ENCODE data around the gene CSK.

CSK gene

GRCh38 chr15:74802862-74803447, 21.1 kb downstream of the CSK start:
- no peak for DNase-seq

DNA sequence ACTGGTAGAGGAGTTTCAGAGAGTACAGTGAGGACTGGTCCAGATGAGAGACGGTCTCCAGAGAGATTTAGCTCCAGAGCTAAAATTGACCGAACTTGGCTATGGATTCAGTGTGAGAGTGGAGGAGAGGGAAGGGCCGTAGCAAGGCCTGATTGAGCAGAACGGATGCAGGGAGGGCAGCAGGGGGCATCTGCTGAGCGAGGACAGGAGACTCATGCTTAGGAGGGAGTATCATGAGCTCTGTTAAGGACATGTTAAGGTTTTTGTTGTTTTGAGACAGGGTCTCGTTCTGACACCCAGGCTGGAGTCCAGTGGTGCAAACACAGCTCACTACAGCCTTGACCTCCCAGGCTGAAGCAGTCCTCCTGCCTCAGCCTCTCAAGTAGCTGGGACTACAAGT, 23.1 kb downstream of the CSK start:
- no peak for DNase-seq

GRCh38 chr15:74807282-74807681, 25.4 kb downstream of the CSK start:
- DNase-seq = no peak

- no peak for DNase-seq
Measured at GRCh38 chr15:74808078-74808839, 26.4 kb downstream of the CSK start.

DNA sequence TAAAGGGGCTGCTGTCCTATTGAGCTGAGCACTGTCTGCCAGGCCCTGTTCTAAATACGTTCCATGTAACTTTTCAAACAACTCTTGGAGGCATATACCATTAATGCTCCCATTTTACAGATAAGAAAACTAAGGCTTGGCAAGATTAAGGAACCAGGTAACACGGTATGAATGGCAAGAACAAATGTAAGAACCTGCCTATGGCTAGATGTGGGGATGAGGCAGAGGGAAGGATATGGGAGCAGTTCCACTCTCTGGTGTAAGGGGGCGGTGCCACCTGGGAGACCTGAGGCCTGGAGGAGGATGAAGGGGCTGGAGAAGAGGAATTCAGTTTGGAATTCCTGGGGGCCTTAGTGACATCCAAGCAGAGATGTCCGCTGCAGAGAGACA, 27.0 kb downstream of the CSK start:
- DNase-seq = no peak

DNA sequence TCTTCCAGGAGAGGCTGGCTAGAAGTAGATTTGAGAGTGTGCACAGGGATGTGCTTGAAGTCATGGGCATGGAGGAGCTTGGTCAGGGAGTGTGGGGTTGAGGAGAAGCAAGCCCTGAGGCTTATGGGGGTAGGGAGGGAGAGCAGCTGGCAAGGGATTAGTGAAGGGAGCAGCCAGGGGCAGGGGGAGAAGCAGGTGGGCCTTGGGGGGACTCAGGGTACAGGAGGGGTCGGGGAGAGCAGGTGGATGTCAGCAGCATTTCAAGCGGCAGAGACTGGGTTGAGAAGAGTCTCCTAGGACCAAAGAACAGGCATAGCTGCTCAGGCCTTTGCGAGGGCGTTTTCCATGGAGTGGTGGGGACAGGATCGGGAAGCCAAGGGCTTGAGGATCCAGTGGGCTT, 27.4 kb downstream of the CSK start:
- DNase-seq = no peak

DNA sequence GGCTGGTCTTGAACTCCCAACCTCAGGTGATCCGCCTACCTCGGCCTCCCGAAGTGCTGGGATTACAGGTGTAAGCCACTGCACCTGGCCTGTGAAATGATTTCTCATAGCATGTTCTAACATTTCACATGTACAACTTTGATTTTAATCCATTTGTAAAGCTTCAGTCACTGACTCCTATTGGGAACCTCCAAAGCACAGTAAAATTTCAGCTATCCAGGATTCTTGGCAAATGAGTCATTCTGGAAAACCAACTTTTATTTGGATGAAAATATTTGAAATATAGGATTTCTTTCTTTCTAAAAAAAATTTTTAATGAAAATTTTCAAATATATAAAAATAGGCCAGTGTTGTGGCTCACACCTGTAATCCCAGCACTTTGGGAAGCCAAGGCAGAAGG, 28.1 kb downstream of the CSK start:
- no peak for DNase-seq

- no peak for DNase-seq
Measured at GRCh38 chr15:74812533-74812932, 30.7 kb downstream of the CSK start, which contains the start of gene LMAN1L. Gene LMAN1L, plus strand, starts transcription at chr15:74812835. Its CDS starts 20 bp downstream, at chr15:74812855.

- DNase-seq = no peak
Measured at GRCh38 chr15:74815121-74815934, 33.4 kb downstream of the CSK start.

- no peak for DNase-seq
Measured at GRCh38 chr15:74815961-74816360, 34.1 kb downstream of the CSK start.

GRCh38 chr15:74816624-74817369, 34.9 kb downstream of the CSK start:
- no peak for DNase-seq

DNA sequence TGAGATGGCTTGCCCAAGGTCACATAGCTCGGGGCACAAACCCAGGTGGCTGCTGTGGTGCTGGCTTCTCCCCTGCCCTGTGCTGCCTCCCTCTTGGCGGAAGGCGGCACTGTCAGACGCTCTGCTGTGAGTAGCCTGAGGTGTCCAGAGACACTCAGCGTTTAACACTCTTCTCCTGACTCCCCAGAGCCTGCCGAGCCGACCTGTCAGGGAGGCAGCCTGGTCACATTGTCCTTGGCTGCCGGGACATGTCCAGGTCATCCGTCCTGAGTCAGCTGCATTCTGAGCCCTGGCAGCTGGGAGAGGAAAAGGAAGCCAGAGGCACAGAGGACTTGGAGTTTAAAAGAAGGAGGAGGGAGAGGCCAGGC, 35.5 kb downstream of the CSK start:
- no peak for DNase-seq

GRCh38 chr15:74820056-74820455, 38.2 kb downstream of the CSK start:
- DNase-seq = no peak

DNA sequence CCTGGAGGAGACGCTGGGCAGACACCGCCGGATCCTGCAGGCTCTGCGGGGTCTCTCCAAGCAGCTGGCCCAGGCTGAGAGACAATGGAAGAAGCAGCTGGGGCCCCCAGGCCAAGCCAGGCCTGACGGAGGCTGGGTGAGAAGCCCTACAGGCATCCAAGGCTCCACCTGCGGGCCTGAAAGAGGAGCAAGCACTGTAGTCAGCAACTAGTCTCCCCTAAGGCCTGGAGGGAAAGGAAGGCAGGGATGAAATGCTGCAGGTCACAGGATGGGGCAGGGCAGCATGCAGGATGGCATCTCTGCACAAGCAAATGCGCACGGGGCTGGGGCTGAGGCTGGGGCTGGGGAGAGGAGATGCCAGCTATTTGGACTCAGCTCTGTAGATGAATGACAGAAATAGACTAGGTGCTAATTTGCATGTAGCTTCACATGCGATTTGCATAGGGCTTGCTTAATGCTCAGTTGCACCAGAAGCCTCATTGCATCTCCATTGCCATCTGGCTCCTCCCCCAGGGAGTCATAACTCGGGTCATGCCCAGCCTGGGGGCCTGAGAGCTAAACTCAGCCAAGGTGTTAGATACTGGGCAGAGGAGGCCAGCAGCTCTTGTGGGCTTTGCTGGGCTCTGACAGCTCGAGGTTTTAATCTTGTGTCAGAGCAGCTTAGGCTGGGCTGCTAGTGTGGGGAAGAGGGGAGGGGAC, 39.4 kb downstream of the CSK start:
- peak; percentile 45 for DNase-seq

GRCh38 chr15:74821790-74822158, 39.9 kb downstream of the CSK start:
- DNase-seq = no peak

- no peak for DNase-seq
Measured at GRCh38 chr15:74822233-74822632, 40.4 kb downstream of the CSK start.

DNA sequence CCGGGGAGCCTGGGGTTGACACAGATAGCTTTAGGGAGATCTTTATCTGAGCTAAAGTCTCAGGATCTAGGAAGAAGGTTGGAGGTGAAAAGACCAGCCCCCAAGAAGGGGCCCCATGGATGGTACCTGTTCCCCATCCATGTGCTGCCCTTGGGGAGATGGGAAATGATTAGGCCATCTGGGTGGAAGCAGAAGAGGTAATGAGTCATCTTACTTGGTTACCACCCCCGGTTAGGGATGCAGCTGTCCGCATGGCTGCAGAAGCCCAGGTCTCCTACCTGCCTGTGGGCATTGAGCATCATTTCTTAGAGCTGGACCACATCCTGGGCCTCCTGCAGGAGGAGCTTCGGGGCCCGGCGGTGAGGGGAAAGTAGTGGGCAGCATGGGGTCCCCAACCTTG, 41.4 kb downstream of the CSK start:
- no peak for DNase-seq

DNA sequence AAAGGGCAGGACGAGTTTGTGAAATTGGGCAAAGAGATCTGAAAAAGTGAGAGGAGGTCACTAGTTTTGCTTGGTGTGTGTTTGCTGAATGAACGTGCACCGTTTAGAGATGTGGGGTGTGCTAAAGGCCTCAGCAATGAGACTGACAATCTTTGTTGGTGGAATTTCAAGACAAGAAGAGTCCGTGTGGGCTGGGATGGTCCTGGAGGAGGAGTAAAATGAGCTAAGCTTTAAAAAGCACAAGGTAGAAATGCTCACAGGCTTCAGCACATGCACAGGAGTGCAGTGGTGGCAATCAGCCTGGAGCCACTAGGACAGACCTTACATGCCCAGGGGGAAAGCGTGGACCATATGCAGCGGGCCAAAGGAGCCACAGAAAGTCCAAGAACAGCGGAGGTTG, 43.1 kb downstream of the CSK start:
- DNase-seq = no peak

DNA sequence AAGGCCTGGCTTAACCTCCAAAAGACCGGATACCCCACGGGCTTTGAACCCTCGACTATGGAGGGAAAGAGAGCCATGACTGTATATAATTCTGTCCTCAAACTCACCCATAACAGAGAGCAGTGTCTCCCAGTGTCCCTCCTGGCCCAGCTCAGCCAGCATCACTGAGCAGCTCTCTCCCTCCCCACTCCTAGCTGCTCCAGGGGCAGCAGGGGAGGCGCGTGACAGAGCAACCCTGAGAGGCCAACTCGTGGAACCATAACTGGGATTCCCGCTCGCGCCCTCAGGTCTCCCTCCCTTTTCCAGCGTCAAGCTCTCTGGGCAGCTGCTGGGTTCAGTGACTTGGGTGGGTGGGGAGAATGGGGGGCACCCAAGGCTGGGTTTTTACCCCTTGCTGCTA, 44.0 kb downstream of the CSK start:
- no peak for DNase-seq

- DNase-seq = no peak
Measured at GRCh38 chr15:74826364-74826819, 44.5 kb downstream of the CSK start, which contains the start of gene CPLX3. Gene CPLX3, plus strand, starts transcription at chr15:74826627. Its CDS starts 77 bp downstream, at chr15:74826704.

- DNase-seq = no peak
Measured at GRCh38 chr15:74826921-74827320, 45.0 kb downstream of the CSK start.

GRCh38 chr15:74827614-74828013, 45.7 kb downstream of the CSK start:
- DNase-seq = no peak
